Fibroblast of peridontal ligament (primary cell): ENCODE data around the gene SSX2IP.
"Not testable (repeated sequence)": the region's sequence is repeated elsewhere in the genome, so short reads cannot be mapped to it uniquely, and the experiment has no call there.

Experiments used
- DNase-seq: peaks from one replicate; pipeline ENCODE4 v3.0.0-alpha.2; 2010; ENCODE audit errors: extremely low read depth

The SSX2IP gene

DNA sequence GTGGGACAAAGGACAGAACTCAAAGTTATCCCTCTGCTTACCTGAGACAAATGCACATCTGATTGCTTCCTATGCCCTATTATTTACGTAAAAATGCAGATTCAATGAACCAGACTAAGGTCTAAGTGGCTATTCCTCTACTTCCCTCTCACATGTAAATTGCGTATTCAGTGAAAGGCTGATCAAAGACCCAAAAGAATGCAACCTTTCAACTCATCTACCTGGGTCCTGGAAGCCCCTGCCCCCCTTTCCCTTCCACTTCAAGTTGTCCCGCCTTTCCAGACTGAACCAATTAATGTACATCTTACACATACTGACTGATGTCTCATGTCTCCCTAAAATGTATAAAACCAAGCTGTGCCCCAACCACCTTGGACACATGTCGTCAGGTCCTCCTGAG, 14.6 kb downstream of the SSX2IP start:
- DNase-seq, result no peak

DNA sequence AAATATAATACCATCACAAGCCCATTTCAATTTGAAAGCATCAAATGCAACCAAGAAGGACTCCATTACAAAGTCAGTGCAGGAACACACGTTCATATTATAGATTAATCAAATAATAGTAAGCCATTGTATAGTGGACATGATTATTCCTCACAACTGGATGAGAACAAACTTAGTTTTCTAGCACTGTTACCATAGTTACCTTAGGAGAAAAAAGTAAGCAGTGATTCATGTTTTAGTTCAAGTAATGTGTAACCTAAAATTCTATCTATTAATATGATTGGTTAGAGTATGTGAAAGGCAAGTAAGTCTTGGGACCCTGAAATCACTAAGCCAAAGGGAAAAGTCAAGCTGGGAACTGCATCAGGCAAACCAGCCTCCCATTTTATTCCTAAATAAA, 15.2 kb downstream of the SSX2IP start:
- DNase-seq, result peak; percentile 18

DNA sequence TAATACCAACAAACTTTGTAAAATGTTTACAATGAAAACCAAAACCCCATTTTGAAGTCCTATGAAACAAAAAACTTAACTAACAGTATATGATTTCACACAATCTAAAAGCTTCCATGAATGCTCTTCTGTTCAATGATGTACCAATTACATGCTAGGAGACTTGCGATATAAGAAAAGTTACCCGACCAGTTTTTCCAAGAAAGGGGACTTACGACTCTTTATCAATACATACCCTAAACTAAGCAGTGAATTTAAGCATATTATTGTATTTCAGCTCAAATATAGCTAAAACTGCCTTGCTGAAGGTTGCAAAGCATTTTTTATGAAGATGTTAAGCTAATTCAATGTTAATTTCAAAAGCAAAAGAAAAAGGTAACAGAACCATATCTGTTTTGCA, 15.6 kb downstream of the SSX2IP start:
- DNase-seq, result no peak

DNA sequence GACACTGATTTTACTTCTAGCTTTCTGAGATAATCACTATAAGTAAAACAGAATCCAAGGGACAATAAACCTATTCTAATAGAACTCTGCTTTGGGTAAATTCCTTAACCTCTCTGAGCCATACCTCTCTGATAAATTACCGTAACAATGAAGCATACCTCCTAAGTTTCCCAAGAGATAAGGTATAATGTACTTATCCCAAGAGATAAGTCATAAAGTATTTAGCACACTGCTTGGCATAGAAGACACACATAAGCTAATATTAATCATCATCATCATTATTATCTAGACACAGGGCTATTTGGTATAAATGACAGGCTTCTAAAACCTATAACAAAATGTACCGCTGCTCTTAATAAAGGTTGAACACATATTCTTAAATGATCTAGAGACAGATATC, 16.2 kb downstream of the SSX2IP start:
- DNase-seq, result no peak

DNA sequence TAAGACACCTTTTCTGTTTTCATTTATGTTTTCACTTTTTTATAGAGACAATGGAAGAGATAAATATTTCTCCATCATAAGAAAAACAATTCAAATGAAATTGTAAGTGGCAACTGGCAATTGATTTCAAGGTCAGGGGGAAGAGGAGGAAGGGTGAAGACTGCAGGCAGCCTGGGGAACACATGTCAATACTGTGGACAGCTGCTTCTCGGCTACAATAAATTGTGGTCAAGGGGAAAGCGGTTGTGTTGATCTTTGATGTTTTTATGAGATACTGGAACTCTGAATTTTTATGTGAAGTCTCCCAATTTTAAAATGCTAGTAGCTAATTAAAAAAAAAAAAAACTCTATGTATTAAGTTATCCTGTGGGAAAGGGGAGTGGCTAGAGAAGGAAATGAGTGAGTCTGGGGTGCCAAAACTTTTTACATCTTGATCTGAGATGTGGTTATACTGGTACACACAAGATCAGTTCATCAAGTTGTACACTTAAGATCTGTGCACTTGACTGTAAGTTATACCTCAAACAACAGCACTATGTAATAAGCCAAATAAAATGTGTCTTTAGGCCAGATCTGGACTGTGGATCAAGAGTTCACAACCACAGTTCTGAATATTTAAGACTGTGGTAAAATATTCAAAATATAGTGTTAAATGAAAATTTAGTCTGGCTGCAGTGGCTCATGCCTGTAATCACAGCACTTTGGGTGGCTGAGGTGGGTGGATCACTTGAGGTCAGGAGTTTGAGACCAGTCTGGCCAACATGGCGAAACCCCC, 18.0 kb downstream of the SSX2IP start:
- DNase-seq, result no peak

DNA sequence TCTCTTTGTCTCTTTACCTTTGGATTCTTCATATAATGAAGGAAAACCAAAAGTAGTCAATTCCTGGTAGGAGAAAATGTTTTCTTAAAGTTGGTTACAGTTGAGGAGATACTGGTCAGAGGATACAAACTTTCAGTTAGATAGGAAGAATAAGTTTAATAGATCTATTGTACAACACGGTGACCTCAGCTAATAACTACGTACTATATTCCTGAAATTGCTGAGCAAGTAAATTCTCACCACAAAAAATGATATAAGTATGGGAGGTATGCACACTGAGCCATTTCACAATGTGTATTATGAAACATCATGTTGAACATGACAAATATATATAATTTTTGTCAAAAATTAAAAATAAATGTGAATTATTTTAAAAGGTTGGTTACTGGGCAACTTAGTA, 20.4 kb downstream of the SSX2IP start:
- DNase-seq, result peak; percentile 12

DNA sequence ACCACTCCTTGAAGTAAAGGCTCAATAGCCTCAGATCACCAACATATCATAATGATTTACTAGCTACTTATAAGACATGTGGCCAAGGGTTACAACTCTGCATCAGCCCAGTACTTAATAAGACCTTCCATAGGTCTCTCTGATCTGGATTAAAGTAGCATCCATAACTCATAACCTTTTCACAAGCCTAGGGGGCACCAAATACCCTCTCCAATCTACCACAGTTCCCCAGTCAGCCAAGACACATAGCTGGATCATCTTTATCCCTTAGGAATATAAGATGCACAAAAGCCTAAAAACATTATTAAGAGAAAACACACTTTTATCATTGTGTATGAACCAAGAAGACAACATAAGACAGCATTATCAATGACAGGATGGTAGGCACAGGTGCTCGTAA, 22.1 kb downstream of the SSX2IP start:
- peak; percentile 37 for DNase-seq

DNA sequence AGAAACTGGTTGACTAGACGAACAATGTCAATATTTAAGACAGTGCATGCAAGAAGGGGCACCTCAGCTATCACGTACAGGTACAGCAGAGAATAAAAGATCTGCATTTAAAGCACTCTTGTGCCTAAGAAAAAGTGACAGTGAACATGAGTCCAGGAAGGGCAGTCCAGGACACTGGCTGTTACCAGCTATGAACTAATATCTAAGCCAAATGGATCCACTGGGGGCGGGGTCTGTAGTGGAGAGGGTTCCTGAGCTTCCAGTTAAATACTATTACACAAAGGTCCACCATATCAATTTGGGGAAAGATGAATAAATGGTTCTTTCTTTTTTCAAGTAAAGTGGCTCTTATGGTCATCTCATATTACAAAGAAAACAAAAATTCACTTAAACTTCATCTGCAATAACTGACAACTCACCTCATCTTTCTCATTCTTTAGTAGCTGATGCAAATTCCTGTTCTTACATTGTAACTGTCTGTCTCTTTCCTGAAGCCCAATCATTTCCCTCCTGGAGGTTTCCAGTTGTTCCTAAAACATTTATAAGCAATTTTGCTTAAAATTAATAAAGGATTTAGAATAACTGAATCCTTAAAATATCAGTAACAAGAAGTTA, 24.5 kb downstream of the SSX2IP start:
- DNase-seq, result peak; percentile 48

DNA sequence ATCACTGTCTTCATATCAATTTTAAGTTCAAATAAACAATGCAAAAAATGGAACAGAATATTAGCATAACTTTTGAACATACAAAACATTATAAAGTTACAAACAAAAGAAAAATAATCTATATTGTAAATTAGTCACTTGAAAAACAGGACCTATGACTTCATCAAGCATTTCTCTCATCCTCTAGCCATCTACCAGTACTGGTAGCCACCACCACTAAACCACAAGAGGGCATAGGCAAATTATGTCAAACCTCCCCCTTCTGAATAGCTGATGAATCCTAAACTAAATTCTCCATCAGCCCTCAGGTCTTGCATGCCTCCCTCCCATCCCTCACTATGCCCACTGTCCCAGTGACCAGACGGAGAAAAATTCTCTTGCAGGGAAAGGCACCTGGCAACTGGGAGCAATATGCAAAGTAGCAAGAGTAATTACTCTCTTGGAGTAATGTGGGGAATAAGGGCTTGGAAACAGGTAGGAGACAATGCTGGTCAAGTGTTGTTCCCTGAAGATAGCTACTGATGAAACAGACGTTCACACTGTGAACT, 37.1 kb downstream of the SSX2IP start:
- DNase-seq, result peak; percentile 22

DNA sequence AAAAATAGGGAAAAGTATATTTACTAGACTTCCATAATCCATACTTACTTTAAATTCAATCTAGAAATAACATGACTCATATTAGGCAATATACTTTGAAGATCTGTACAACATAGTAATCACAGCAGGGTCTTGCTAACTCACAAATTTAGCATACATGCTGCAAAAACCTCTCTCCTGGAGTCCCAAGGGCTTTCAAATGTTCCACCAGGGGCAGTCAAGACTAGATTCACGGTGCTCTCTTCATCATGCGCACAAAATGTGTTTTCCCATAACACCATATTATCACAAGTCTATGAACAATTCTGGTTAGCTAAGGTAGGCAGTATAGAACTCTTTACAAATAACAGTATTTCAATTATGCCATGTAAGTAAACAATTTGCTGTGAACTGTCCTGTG, 45.8 kb downstream of the SSX2IP start:
- DNase-seq, result no peak

DNA sequence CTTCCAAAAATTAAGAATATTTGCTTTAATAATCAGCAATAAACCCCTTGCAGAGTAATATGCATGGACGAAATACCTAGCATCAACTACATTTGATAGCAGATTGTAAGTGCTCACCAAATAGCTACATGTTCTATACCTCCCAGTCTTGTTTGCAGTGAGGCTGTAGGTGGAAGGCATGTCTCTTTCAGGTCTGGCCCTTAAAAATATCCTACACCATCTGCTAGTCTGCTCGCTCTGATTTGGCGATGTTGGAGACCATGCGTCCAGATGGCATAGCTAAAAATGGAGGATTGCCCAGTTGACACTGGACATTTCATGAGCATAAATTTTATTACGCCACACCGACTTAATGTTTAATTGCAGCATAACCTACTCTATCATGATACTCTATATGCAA, 47.1 kb downstream of the SSX2IP start:
- DNase-seq, result no peak

DNA sequence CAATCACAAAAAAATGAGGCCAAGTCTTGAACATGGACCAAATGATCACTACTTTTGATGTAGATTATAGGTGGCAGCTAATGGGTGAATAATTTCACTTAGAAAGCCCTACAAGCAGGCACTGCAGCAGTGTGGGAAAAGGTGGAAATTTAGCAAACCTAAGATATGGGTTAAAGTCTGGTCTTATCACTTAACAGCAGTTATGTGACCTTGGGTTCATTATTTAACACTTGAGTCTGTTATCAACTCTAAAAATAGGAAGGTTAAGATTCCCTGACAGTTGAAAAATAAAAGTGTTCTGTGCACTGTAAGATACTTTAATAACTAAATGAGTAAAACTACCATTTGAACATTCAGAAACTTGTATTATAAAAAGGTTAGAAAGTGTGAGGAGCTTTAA, 47.5 kb downstream of the SSX2IP start:
- DNase-seq, result no peak

DNA sequence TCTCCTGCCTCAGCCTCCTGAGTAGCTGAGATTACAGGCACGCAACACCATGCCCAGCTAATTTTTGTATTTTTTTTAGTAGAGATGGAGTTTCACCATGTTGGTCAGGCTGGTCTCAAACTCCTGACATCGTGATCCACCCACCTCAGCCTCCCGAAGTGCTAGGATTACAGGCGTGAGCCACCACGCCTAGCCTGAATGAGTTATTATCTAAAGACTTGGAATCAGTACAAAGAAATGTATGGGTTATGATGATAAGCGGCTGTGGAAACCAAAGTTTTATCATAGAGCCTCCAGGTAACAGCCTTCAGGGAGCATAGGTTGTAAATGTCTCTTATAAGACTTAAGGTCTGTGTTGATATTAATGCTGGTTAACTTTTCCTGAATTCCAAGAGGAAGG, 50.5 kb downstream of the SSX2IP start:
- DNase-seq, result not testable (repeated sequence)

DNA sequence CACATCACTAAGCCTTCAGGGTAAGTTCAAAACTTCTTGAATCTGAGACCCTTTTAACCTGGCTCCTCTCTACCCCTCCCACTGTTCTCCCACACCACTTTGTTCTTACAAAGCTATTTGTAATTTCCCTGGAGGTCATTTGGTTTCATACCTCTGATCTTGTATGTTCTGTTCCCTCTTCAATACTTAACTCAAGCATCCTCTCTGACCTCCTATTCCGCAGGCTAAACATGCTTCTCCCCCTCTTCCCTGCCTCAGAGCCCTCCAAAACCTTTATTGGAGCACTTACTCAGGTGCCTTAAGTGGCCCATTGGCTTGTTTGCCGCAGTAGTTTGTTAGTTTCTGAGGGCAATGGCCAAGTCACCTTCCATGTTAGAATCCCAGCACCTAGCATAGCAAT, 54.8 kb downstream of the SSX2IP start:
- no peak for DNase-seq

DNA sequence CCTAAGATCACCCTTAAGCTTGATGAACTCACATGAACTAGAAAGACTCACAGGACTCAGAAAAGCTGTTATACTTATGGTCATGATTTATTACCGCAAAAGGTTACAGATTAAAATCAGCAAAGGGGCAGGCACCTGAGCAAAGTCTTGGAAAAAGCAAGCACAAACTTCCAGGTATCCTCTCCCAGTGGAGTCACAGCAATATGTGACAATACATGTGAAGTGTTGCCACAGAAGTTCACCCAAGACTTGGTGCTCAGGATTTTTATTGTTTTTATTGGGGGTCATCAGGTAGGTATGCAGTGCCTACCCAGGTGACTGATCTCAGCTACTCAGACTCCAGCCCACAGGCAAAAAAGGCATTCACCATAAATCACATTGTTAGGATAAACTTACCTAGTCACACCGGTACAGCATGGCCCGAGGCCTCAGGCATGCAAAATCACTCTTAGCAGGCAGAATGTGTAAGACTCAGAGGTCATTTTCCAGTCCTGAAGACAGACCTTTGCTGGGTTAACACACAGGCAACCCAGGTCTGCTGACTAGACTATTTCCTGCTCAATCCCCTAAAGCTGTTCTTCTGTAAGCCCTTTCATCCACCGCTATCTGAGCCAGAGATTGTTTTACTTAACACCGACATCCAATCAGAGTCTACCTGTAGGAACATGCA, 55.6 kb downstream of the SSX2IP start:
- no peak for DNase-seq

DNA sequence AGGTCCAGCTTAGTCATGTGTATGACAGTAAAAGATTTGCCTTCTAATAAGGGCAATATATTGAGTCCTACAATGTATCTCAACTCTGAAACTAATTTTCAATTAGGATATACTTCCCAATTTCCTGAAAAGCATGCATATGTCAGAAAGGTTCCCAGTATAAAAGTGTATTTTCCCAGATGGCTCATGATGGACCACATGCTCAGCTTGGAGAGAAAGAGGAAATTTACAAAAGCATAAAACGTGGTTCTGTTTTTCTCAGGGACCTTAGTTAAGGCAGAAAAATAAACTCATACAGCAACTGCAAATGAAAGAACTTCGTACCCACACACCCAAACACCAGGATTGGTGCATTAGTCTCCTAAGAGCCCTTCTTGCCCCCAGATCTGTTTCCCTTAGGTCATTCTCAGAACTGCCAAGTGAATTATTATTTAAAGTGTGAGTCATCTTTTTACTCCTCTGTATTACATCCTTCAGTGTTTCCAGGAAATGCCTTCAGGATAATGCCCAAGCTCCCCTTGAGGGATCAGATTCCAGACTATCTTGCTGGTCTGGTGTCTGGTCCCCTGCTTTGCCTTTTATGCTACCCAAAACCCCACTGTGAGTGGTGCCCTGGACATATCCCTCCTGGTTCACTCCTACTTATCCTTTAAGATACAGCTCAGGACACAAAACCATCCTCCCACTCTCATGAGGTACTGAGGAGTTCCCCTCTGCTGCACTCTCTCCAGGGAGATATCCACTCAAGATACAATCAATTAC, 57.4 kb downstream of the SSX2IP start:
- DNase-seq, result peak; percentile 69

DNA sequence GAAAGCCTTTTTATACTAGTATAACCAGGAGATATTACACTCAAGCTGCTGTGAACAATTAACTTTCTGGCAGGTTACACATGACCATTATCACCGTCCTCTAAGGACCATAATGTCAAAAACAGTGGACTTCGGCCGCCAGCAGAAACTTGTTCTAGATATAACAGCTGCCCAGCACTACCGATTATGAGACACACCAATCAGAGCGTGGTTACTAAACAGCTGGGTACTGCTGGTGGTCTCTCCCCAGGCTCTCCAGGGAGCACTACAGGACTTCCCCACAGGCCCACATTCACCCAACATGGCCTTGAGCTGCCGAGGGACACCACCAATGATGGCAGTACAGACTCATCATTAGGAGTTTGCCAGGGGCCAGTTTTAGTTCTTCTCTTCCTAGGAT, 58.1 kb downstream of the SSX2IP start:
- DNase-seq, result no peak

DNA sequence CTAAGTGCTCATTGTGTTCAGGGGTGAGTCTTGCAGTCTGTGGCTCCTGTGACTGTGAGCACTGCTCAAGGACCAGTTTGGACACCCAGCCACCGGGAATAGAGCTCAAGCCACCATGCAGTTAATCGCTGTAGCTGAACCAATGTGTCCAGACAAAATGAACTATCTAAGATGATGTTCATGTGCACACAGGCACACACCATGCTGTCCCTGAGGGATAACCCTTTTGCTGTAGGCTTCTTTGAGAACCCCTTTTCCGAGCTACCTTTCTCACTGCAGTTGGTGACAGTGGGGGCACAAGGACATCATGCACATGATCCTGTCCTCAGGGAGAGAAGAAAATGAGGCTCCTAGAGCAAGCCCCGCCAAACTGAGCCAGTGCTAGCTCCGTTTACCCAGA, 65.4 kb downstream of the SSX2IP start:
- no peak for DNase-seq

DNA sequence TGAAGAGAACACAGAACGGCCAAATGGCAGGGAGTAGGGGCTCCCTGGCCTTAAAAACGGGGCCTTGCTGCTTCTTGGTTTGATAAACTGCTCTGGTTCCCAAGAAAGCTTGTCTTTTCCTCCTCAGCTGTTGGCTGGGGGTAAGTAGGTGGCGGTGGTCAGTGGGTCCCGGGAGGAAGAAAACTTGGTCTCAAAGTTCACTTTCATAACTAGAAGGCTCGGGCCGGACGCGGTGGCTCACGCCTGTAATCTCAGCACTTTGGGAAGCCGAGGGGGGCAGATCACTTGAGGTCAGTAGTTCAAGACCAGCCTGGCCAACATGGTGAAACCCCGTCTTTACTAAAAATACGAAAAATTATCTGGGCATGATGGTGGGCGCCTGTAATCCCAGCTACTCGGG, 68.7 kb downstream of the SSX2IP start:
- no peak for DNase-seq

DNA sequence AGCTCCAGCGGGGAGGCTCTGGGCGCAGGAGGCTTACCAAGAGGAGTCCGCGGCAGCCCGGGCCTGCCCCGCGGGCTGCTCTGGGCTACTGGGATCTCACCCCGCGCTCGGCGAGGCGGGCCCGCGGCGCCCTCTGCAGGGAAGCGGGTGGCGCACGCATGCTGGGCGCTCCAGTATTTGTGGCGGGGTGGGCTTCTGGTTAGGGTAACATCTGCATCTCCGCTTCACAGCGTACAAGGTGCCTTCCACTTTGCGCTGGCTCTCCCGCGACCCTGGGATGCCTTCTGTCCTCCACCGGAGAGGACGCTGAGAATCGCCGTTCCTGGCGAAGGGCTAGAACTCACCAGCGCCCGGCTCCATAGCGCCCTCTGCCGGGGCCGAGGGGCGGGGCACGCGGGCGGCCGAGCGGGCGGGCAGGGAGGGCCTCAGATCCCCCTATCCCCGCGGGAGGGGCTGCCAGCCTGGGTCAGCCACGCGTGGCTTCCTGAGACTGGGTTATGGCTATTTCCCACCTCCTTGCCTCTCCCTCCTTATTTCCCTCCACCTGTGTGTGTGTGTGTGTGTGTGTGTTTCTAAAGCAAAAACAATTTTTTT, 69.4 kb downstream of the SSX2IP start:
- peak; percentile 68 for DNase-seq

DNA sequence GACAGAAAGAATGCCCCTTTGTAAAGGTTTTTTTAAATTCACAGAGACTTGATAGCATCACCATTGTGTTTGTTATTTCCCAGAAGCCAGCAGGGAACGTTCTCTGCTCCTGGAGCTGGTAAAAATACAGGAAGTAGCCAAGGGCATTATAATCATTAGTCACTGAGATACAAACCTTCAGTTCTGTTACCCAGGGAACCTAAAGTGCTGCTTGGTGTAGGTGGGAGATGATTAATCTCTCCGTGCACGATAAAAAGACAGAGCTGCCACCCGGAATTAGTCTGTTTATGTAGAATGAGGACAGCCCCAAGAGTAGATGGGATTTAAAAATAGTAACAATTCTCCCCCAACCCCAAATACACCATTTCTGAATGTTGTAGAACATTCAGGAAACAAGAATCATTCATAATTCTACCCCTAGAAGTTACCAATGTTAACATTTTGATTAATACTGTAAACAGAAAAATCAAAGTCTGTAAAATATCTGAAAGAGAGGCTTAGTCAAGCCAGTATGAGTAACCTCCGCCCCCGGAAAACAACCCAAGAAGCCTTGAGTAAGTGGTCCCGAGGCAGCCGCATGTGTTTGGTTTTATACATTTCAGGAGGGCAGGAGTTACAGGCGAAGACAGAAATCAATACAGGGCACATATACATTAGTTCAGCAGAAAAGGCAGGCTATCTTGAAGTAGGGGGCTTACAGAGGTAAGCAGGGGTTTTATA, 70.7 kb downstream of the SSX2IP start:
- peak; percentile 63 for DNase-seq
